H9 (cell line): ENCODE results near the gene MSX2. TPM values are rescaled to one million over a fixed set of nuclear protein-coding genes. Genes with fewer than 3 reads are reported as not detected.

Source experiments
- DNase-seq: peaks from one replicate; pipeline ENCODE4 v3.0.0-alpha.2; 2017
- H2AFZ ChIP-seq: one replicate; pipeline ENCODE4 v1.6.1; 2013; ENCODE audit warnings: mild to moderate bottlenecking, low read length, control low read depth, moderate library complexity
- H2AK5ac ChIP-seq: 2 replicates; pipeline ENCODE4 v1.6.1; 2013; ENCODE audit warnings: low read length, control low read depth, mixed read lengths; ENCODE audit not compliant: insufficient read length
- H2BK120ac ChIP-seq: one replicate; pipeline ENCODE4 v1.6.1; 2013; ENCODE audit warnings: low read depth, mild to moderate bottlenecking, low read length, control low read depth, inconsistent platforms; ENCODE audit not compliant: poor library complexity, severe bottlenecking
- H2BK12ac ChIP-seq: 2 replicates; pipeline ENCODE4 v1.6.1; 2013; ENCODE audit warnings: low read length, control low read depth, mixed read lengths, low read depth; ENCODE audit not compliant: insufficient read length
- H2BK15ac ChIP-seq: 2 replicates; pipeline ENCODE4 v1.6.1; 2013; ENCODE audit warnings: low read depth, low read length, control low read depth
- H2BK20ac ChIP-seq: one replicate; pipeline ENCODE4 v1.6.1; 2013; ENCODE audit warnings: low read depth, mild to moderate bottlenecking, low read length, control low read depth, inconsistent platforms; ENCODE audit not compliant: poor library complexity, severe bottlenecking
- H2BK5ac ChIP-seq: 2 replicates; pipeline ENCODE4 v1.6.1; 2013; ENCODE audit warnings: low read length, control low read depth, mixed read lengths; ENCODE audit not compliant: insufficient read length
- H3K14ac ChIP-seq: 2 replicates; pipeline ENCODE4 v1.6.1; 2013; ENCODE audit warnings: low read length, control low read depth; ENCODE audit not compliant: insufficient read depth
- H3K18ac ChIP-seq: 2 replicates; pipeline ENCODE4 v1.6.1; 2013; ENCODE audit warnings: low read depth, mild to moderate bottlenecking, mixed read lengths, low read length, control low read depth; ENCODE audit not compliant: insufficient read length
- H3K23ac ChIP-seq: 2 replicates; pipeline ENCODE4 v1.6.1; 2013; ENCODE audit warnings: low read length, control low read depth, mixed read lengths, low read depth; ENCODE audit not compliant: insufficient read length
- H3K23me2 ChIP-seq: 2 replicates; pipeline ENCODE4 v1.6.1; 2013; ENCODE audit warnings: low read depth, mild to moderate bottlenecking, mixed read lengths, low read length, control low read depth; ENCODE audit not compliant: insufficient read length, poor library complexity, severe bottlenecking
- H3K27ac ChIP-seq: 2 replicates; pipeline ENCODE4 v1.5.1; 2013; ENCODE audit warnings: low read length, control low read depth, mixed read lengths, low read depth; ENCODE audit not compliant: insufficient read length
- H3K27me3 ChIP-seq: 2 replicates; pipeline ENCODE4 v1.6.1; 2013; ENCODE audit warnings: low read length, control low read depth, inconsistent platforms; ENCODE audit not compliant: insufficient read depth
- H3K4ac ChIP-seq: 2 replicates; pipeline ENCODE4 v1.6.1; 2013; ENCODE audit warnings: low read depth, mild to moderate bottlenecking, control low read depth, inconsistent platforms, low read length, moderate library complexity
- H3K4me1 ChIP-seq: 2 replicates; pipeline ENCODE4 v1.6.1; 2013; ENCODE audit warnings: low read length, control low read depth, inconsistent platforms; ENCODE audit not compliant: insufficient read depth
- H3K4me2 ChIP-seq: 2 replicates; pipeline ENCODE4 v1.6.1; 2013; ENCODE audit warnings: low read length, control low read depth, mixed read lengths; ENCODE audit not compliant: insufficient read length, insufficient read depth
- H3K56ac ChIP-seq: 2 replicates; pipeline ENCODE4 v1.6.1; 2013; ENCODE audit warnings: low read depth, mild to moderate bottlenecking, mixed read lengths, low read length, control low read depth; ENCODE audit not compliant: insufficient read length
- H3K79me1 ChIP-seq: 2 replicates; pipeline ENCODE4 v1.6.1; 2013; ENCODE audit warnings: low read depth, mild to moderate bottlenecking, moderate library complexity, low read length, control low read depth, inconsistent platforms; ENCODE audit not compliant: insufficient read depth, poor library complexity, severe bottlenecking
- H3K79me2 ChIP-seq: 2 replicates; pipeline ENCODE4 v1.6.1; 2013; ENCODE audit warnings: low read length, control low read depth, inconsistent platforms; ENCODE audit not compliant: insufficient read depth
- H3K9ac ChIP-seq: 2 replicates; pipeline ENCODE4 v1.6.1; 2013; ENCODE audit warnings: low read length, control low read depth, mixed read lengths; ENCODE audit not compliant: insufficient read length; ENCODE audit errors: extremely low read depth
- H3K9me3 ChIP-seq: one replicate; pipeline ENCODE4 v1.6.1; 2013; ENCODE audit warnings: low read depth, low read length, inconsistent platforms; ENCODE audit not compliant: control insufficient read depth
- H3T11ph ChIP-seq: one replicate; pipeline ENCODE4 v1.6.1; 2013; ENCODE audit warnings: mild to moderate bottlenecking, low read length, control low read depth, inconsistent platforms
- H4K20me1 ChIP-seq: one replicate; pipeline ENCODE4 v1.6.1; 2013; ENCODE audit not compliant: control insufficient read depth, insufficient read length, insufficient read depth
- H4K5ac ChIP-seq: 2 replicates; pipeline ENCODE4 v1.6.1; 2013; ENCODE audit warnings: low read depth, mild to moderate bottlenecking, mixed read lengths, low read length, control low read depth; ENCODE audit not compliant: insufficient read length
- H4K8ac ChIP-seq: replicated peaks from 2 replicates; pipeline ENCODE4 v1.6.1; 2013; ENCODE audit warnings: low read length, control low read depth, mixed read lengths, low read depth; ENCODE audit not compliant: insufficient read length
- H4K91ac ChIP-seq: 2 replicates; pipeline ENCODE4 v1.6.1; 2013; ENCODE audit warnings: low read depth, mild to moderate bottlenecking, moderate library complexity, mixed read lengths, low read length, control low read depth; ENCODE audit not compliant: insufficient read length
- H3K27ac Mint-ChIP-seq, 3 experiments: 2 replicates in 2 of 3; 3 replicates in 1 of 3; pipeline ENCODE4 v1.8.0; 2020 to 2021; ENCODE audit warnings: mixed read lengths in 3 of 3, mild to moderate bottlenecking in 1 of 3, moderate library complexity in 1 of 3
- H3K27me3 Mint-ChIP-seq: 2 replicates; pipeline ENCODE4 v1.8.0; 2021; ENCODE audit warnings: low read depth, mild to moderate bottlenecking, moderate library complexity, mixed read lengths
- H3K36me3 Mint-ChIP-seq, 3 experiments: 2 replicates in 2 of 3; 3 replicates in 1 of 3; pipeline ENCODE4 v1.8.0; 2020 to 2021; ENCODE audit warnings: low read depth in 3 of 3, mixed read lengths in 3 of 3; ENCODE audit not compliant: insufficient read depth in 1 of 3
- H3K4me1 Mint-ChIP-seq, 2 experiments: 2 replicates each; pipeline ENCODE4 v1.8.0; 2020; ENCODE audit warnings: mixed read lengths in 2 of 2
- H3K4me3 Mint-ChIP-seq, 2 experiments: 2 replicates in 1 of 2; 3 replicates in 1 of 2; pipeline ENCODE4 v1.8.0; 2020 to 2021; ENCODE audit warnings: mild to moderate bottlenecking in 2 of 2, mixed read lengths in 2 of 2, moderate library complexity in 1 of 2
- H3K9me3 Mint-ChIP-seq, 2 experiments: 2 replicates in 1 of 2; 3 replicates in 1 of 2; pipeline ENCODE4 v1.8.0; 2020; ENCODE audit warnings: mild to moderate bottlenecking in 2 of 2, mixed read lengths in 2 of 2, moderate library complexity in 1 of 2
- CTCF ChIP-seq: fragments of 200-600 bp; sonication (generic); conservative IDR thresholded peaks from 3 replicates; pipeline ENCODE4 v1.8.0; 2021; ENCODE audit warnings: antibody characterized with exemption, mild to moderate bottlenecking
- WGBS: extraction: QIAGEN DNeasy Blood & Tissue Kit; methylation state at CpG from one replicate; pipeline ENCODE4 v1.1.7; 2013; ENCODE audit warnings: missing lambda C conversion rate, low lambda C conversion rate, mixed read lengths; ENCODE audit not compliant: insufficient read length; ENCODE audit errors: extremely low coverage; 5-methylcytosine and 5-hydroxymethylcytosine counted together
- total RNA-seq: library from RNA; stranded (reverse); gene quantifications from 2 replicates; pipeline ENCODE4 v1.2.1, GENCODE V29; 2021

The MSX2 gene
- total RNA-seq, 1 experiment from 2014 or later, result 0.35 TPM

DNA sequence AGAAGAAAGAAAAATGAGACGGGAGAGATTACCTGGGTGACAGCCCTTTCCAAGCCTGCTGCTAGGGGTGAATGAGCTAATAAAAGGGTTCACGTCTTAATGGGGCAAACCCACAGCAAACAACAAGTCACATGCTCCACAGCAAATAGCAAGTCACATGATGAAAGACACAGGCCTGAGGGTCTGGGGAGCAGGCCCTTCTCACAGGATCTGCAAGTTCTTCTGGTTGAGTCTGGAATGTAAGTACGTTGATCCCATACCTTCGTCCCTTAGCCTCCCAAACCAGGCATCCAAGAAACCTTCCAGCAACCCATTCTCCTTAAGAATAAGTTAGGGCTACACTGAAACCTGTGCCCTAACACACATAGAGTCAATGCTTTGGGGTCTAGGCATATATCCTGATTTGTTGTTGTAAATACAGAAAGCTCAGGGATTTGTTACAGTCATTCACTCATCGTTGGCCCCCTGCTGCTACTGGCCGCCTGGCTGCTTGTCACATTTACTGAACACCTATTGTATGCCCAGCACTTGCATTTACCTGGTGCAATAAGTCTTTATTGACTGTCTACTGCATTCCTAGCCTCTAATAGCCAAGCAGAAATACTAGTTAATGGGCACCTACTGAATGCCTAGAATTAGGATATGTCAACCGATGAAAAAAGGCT lies 43.3 kb upstream of the MSX2 start:
- no peak for DNase-seq
- H3K4me2 ChIP-seq, result no peak overlapping the region
- H4K8ac ChIP-seq, result no peak overlapping the region
- no peaks in the 10 kb centered on the region for H3K23me2 ChIP-seq
- no peak overlapping the region for H2BK15ac ChIP-seq
- no peak overlapping the region for H3K4ac ChIP-seq
- no peak overlapping the region for H4K5ac ChIP-seq
- no peak for TF ChIP-seq CTCF
- no peak overlapping the region for H3K18ac ChIP-seq
- H3K79me1 ChIP-seq, result no peaks in the 10 kb centered on the region
- H3K27me3 ChIP-seq, result no peaks in the 10 kb centered on the region
- H3K4me3 Mint-ChIP-seq, result no peak overlapping the region
- H3K9me3 Mint-ChIP-seq, result no peaks in the 10 kb centered on the region
- no peak overlapping the region for H3K14ac ChIP-seq
- H3K27ac Mint-ChIP-seq, result no peak overlapping the region
- no peaks in the 10 kb centered on the region for H3K4me1 ChIP-seq
- no peaks in the 10 kb centered on the region for H3K36me3 Mint-ChIP-seq
- H3K23ac ChIP-seq, result no peak overlapping the region
- H3K56ac ChIP-seq, result no peak overlapping the region
- no peak overlapping the region for H3K27ac ChIP-seq
- no peak overlapping the region for H2AFZ ChIP-seq
- H3K79me2 ChIP-seq, result no peaks in the 10 kb centered on the region
- H2AK5ac ChIP-seq, result no peak overlapping the region
- H3K27me3 Mint-ChIP-seq, result peaks cover 3% of the 10 kb centered on the region
- no peaks in the 10 kb centered on the region for H3K9me3 ChIP-seq
- H3T11ph ChIP-seq, result no peak overlapping the region
- H3K9ac ChIP-seq, result no peak overlapping the region
- H2BK20ac ChIP-seq, result no peak overlapping the region
- H3K4me1 Mint-ChIP-seq, result peaks cover 3 to 10% of the 10 kb centered on the region in 2 experiments; a peak in 2 of 4 replicates
- WGBS, result no CpG with 5 or more reads among the region's 7 CpGs
- no peaks in the 10 kb centered on the region for H4K20me1 ChIP-seq
- H4K91ac ChIP-seq, result no peak overlapping the region
- no peak overlapping the region for H2BK12ac ChIP-seq
- H2BK120ac ChIP-seq, result no peak overlapping the region
- no peak overlapping the region for H2BK5ac ChIP-seq
